ENCODE data around the gene ID3.

Gene ID3

GRCh38 chr1:23581219-23581618 lies 21.9 kb upstream of the ID3 start:
- ChIA-PET POLR2A (interaction anchor here (1.1 kb wide), 1 partner anchor 22 kb away, joined by 3 read pairs; the partner anchor contains the start of gene ID3), CTCF (interaction anchor here (0.9 to 2.3 kb wide), 7 partner anchors 11 to 83 kb away, joined by 3 to 12 read pairs (median 3); partner anchors contain the start of gene ID3)
- no peak for DNase-seq (ENCODE audit: extremely low spot score)
- no peak for TF ChIP-seq CTCF (IDR thresholded peaks at IDR 0.05; ENCODE audit: control extremely low read depth, extremely low read depth, low read depth, missing control alignments)

GRCh38 chr1:23578997-23579363 lies 19.7 kb upstream of the ID3 start:
- no peak for TF ChIP-seq CTCF (IDR thresholded peaks at IDR 0.05; ENCODE audit: control extremely low read depth, extremely low read depth, low read depth, missing control alignments)
- CTCF ChIA-PET = interaction anchor here (1.2 to 5.1 kb wide), 2 partner anchors 13 to 58 kb away, joined by 4 to 26 read pairs; no protein-coding TSS in a partner anchor
- no peak for DNase-seq (ENCODE audit: extremely low spot score)
- POLR2A ChIA-PET = no interaction called here

- POLR2A ChIA-PET = interaction anchor here (2.0 kb wide), 1 partner anchor 20 kb away, joined by 22 read pairs; the partner anchor contains the start of gene ID3
- CTCF ChIA-PET = interaction anchor here (1.2 to 5.1 kb wide), 6 partner anchors 13 to 86 kb away, joined by 4 to 29 read pairs (median 14); no protein-coding TSS in a partner anchor
- DNase-seq (ENCODE audit: extremely low spot score) = no peak
- TF ChIP-seq CTCF (IDR thresholded peaks at IDR 0.05; ENCODE audit: control extremely low read depth, extremely low read depth, low read depth, missing control alignments) = no peak
These were observed 19.2 kb upstream of the ID3 start for GRCh38 chr1:23578311-23578996.

GRCh38 chr1:23577056-23578004 lies 18.0 kb upstream of the ID3 start:
- ChIA-PET CTCF (interaction anchor here (0.9 to 5.1 kb wide), 17 partner anchors 8 to 140 kb away, joined by 3 to 29 read pairs (median 5); partner anchors contain the start of gene ID3), POLR2A (interaction anchor here (0.7 to 2.0 kb wide), 9 partner anchors 13 to 43 kb away, joined by 3 to 22 read pairs (median 5); partner anchors contain the start of gene ID3)
- TF ChIP-seq CTCF (IDR thresholded peaks at IDR 0.05; ENCODE audit: control extremely low read depth, extremely low read depth, low read depth, missing control alignments) = no peak
- DNase-seq (ENCODE audit: extremely low spot score) = peak; percentile 77

- ChIA-PET POLR2A (interaction anchor here (0.7 to 2.0 kb wide), 9 partner anchors 15 to 43 kb away, joined by 3 to 22 read pairs (median 5); partner anchors contain the start of gene ID3), CTCF (interaction anchor here (0.9 to 5.1 kb wide), 20 partner anchors 9 to 140 kb away, joined by 3 to 29 read pairs (median 6); partner anchors contain the start of gene ID3)
- TF ChIP-seq CTCF (IDR thresholded peaks at IDR 0.05; ENCODE audit: control extremely low read depth, extremely low read depth, low read depth, missing control alignments) = no peak
- no peak for DNase-seq (ENCODE audit: extremely low spot score)
These were observed 17.2 kb upstream of the ID3 start for GRCh38 chr1:23576338-23577055.
